H1 (cell line): ENCODE measurements around the gene TMEM52B. TPM values are rescaled to one million over a fixed set of nuclear protein-coding genes. Genes with fewer than 3 reads are reported as not detected.

ENCODE experiments used
- CTCF ChIA-PET: fragments of 300-600 bp; sonication (Branson Sonifier 250); formaldehyde crosslinking; loops from one replicate; lab custom pipeline; 2021; ENCODE audit not compliant: partially characterized antibody; lab: Charles Lee
- POLR2A ChIA-PET: fragments of 300-600 bp; sonication (Branson Sonifier 250); formaldehyde crosslinking; loops from one replicate; lab custom pipeline; 2021; ENCODE audit warnings: inconsistent platforms; ENCODE audit not compliant: partially characterized antibody; lab: Charles Lee
- DNase-seq, 2 experiments: peaks; one replicate each; pipeline versions ENCODE4 v3.0.0 to v3.0.0-alpha.2; 2010 to 2022; ENCODE audit warnings: low spot score in 2 of 2, low read depth in 1 of 2, mixed read lengths in 1 of 2
- FAIRE-seq: peaks from 2 replicates; lab custom pipeline; 2011; peaks lifted over from hg19 to GRCh38; lab: Jason Lieb, UNC
- H2AFZ ChIP-seq: 2 replicates; pipeline ENCODE4 v1.8.1; 2012; ENCODE audit warnings: low read length, inconsistent platforms
- H2AK5ac ChIP-seq: 2 replicates; pipeline ENCODE4 v1.6.1; 2013; ENCODE audit warnings: low read depth, low read length
- H2BK120ac ChIP-seq: replicated peaks from 2 replicates; pipeline ENCODE3; 2013; ENCODE audit warnings: low read depth, low read length, inconsistent platforms
- H2BK12ac ChIP-seq: 2 replicates; pipeline ENCODE4 v1.6.1; 2013; ENCODE audit warnings: low read depth, low read length
- H2BK15ac ChIP-seq: 2 replicates; pipeline ENCODE4 v1.6.1; 2013; ENCODE audit warnings: low read length
- H2BK20ac ChIP-seq: 2 replicates; pipeline ENCODE4 v1.6.1; 2013; ENCODE audit warnings: low read length
- H2BK5ac ChIP-seq: 2 replicates; pipeline ENCODE4 v1.6.1; 2013; ENCODE audit warnings: low read depth, low read length
- H3K14ac ChIP-seq: 2 replicates; pipeline ENCODE4 v1.6.1; 2013; ENCODE audit warnings: inconsistent platforms; ENCODE audit not compliant: insufficient read length
- H3K18ac ChIP-seq: 2 replicates; pipeline ENCODE4 v1.6.1; 2013; ENCODE audit warnings: low read length; ENCODE audit errors: extremely low read depth
- H3K23ac ChIP-seq: 2 replicates; pipeline ENCODE4 v1.6.1; 2013; ENCODE audit warnings: inconsistent platforms; ENCODE audit not compliant: insufficient read length
- H3K23me2 ChIP-seq: 2 replicates; pipeline ENCODE4 v1.6.1; 2013; ENCODE audit warnings: low read depth, low read length
- H3K27ac ChIP-seq: 2 replicates; pipeline ENCODE4 v1.6.1; 2011; ENCODE audit warnings: low read depth, low read length, inconsistent platforms
- H3K27me3 ChIP-seq, 4 experiments: replicated peaks in 1 of 4; 1 replicate in 1 of 4; 2 replicates in 3 of 4; pipeline versions ENCODE4 v1.6.1 to v1.8.1; 2011 to 2013; ENCODE audit warnings: low read length in 3 of 4, mild to moderate bottlenecking in 3 of 4, inconsistent platforms in 2 of 4, mixed read lengths in 2 of 4, moderate library complexity in 1 of 4; ENCODE audit not compliant: control insufficient read depth in 3 of 4, insufficient read depth in 3 of 4; ENCODE audit errors: extremely low read depth in 1 of 4
- H3K36me3 ChIP-seq, 4 experiments: 2 replicates each; pipeline versions ENCODE4 v1.6.1 to v1.8.1; 2011 to 2013; ENCODE audit warnings: mild to moderate bottlenecking in 4 of 4, low read length in 3 of 4, moderate library complexity in 2 of 4, control low read depth in 1 of 4, inconsistent platforms in 1 of 4; ENCODE audit not compliant: insufficient read depth in 4 of 4, control insufficient read depth in 2 of 4
- H3K4ac ChIP-seq: replicated peaks from 2 replicates; pipeline ENCODE3; 2013; ENCODE audit warnings: low read length, low read depth, mixed read lengths, inconsistent platforms; ENCODE audit not compliant: insufficient read length
- H3K4me1 ChIP-seq, 4 experiments: replicated peaks in 1 of 4; 1 replicate in 1 of 4; 2 replicates in 3 of 4; pipeline versions ENCODE4 v1.6.1 to v1.8.1; 2011 to 2013; ENCODE audit warnings: low read length in 3 of 4, inconsistent platforms in 2 of 4, mixed read lengths in 1 of 4; ENCODE audit not compliant: insufficient read depth in 4 of 4, control insufficient read depth in 3 of 4
- H3K4me2 ChIP-seq, 2 experiments: 2 replicates each; pipeline versions ENCODE4 v1.6.1 to v1.8.1; 2011 to 2013; ENCODE audit warnings: low read depth in 2 of 2, low read length in 2 of 2, control low read depth in 1 of 2, inconsistent platforms in 1 of 2, mild to moderate bottlenecking in 1 of 2; ENCODE audit not compliant: insufficient read depth in 1 of 2
- H3K4me3 ChIP-seq, 4 experiments: fragments of 200-600, 300-600 bp in 1 of 4; sonication (generic), shearing (Covaris generic), sonication (Bioruptor Twin) in 1 of 4; 2 replicates each; pipeline versions ENCODE4 v1.5.1 to v1.8.1; 2011 to 2016; ENCODE audit warnings: low read length in 4 of 4, low read depth in 3 of 4, control low read depth in 2 of 4, inconsistent platforms in 2 of 4, mild to moderate bottlenecking in 2 of 4, mixed read lengths in 1 of 4, moderate library complexity in 1 of 4; ENCODE audit not compliant: insufficient read depth in 2 of 4; ENCODE audit errors: extremely low read depth in 1 of 4
- H3K56ac ChIP-seq: replicated peaks from 2 replicates; pipeline ENCODE3; 2013; ENCODE audit warnings: low read depth, mild to moderate bottlenecking, mixed read lengths, low read length, inconsistent platforms; ENCODE audit not compliant: insufficient read length
- H3K79me1 ChIP-seq: 2 replicates; pipeline ENCODE4 v1.6.1; 2013; ENCODE audit warnings: low read depth, low read length, control low read depth
- H3K79me2 ChIP-seq, 2 experiments: 2 replicates each; pipeline versions ENCODE4 v1.6.1 to v1.8.1; 2012 to 2013; ENCODE audit warnings: low read length in 2 of 2, mild to moderate bottlenecking in 2 of 2, inconsistent platforms in 1 of 2; ENCODE audit not compliant: insufficient read depth in 2 of 2, control insufficient read depth in 1 of 2
- H3K9ac ChIP-seq, 4 experiments: replicated peaks in 1 of 4; 1 replicate in 1 of 4; 2 replicates in 3 of 4; pipeline versions ENCODE4 v1.6.1 to v1.8.1; 2011 to 2013; ENCODE audit warnings: low read depth in 3 of 4, low read length in 3 of 4, control low read depth in 2 of 4, mild to moderate bottlenecking in 2 of 4, moderate library complexity in 2 of 4, inconsistent platforms in 1 of 4; ENCODE audit errors: extremely low read depth in 1 of 4
- H3K9me3 ChIP-seq, 2 experiments: 2 replicates each; pipeline versions ENCODE4 v1.6.1 to v1.8.1; 2012 to 2013; ENCODE audit warnings: mild to moderate bottlenecking in 2 of 2, moderate library complexity in 2 of 2, control low read depth in 1 of 2, inconsistent platforms in 1 of 2, low read depth in 1 of 2, low read length in 1 of 2, mixed read lengths in 1 of 2; ENCODE audit not compliant: insufficient read depth in 2 of 2
- H4K20me1 ChIP-seq, 2 experiments: replicated peaks in 1 of 2; 2 replicates each; pipeline versions ENCODE3 to v1.8.1; 2011 to 2013; ENCODE audit warnings: inconsistent platforms in 2 of 2, low read length in 2 of 2, mild to moderate bottlenecking in 1 of 2; ENCODE audit not compliant: insufficient read depth in 2 of 2, control insufficient read depth in 1 of 2
- H4K5ac ChIP-seq: 2 replicates; pipeline ENCODE4 v1.6.1; 2013; ENCODE audit warnings: low read length, low read depth, mixed read lengths, inconsistent platforms; ENCODE audit not compliant: insufficient read length
- H4K8ac ChIP-seq: 2 replicates; pipeline ENCODE4 v1.8.0; 2013; ENCODE audit warnings: mild to moderate bottlenecking, moderate library complexity, low read length, inconsistent platforms; ENCODE audit not compliant: insufficient read depth; ENCODE audit errors: extremely low read depth
- H4K91ac ChIP-seq: replicated peaks from 2 replicates; pipeline ENCODE3; 2013; ENCODE audit warnings: low read length, mixed read lengths, inconsistent platforms; ENCODE audit not compliant: insufficient read length
- NANOG ChIP-seq: IDR thresholded peaks from 2 replicates; pipeline ENCODE4 v1.6.1; 2011; ENCODE audit warnings: low read length, low read depth, mild to moderate bottlenecking, inconsistent platforms; ENCODE audit not compliant: insufficient read depth, poor library complexity, severe bottlenecking
- RAD21 ChIP-seq, 2 experiments: IDR thresholded peaks in 1 of 2; conservative IDR thresholded peaks in 1 of 2; 2 replicates each; pipeline ENCODE4 v1.6.1; 2011; ENCODE audit warnings: low read depth in 2 of 2, low read length in 2 of 2, improper control_type of control experiment in 1 of 2, inconsistent platforms in 1 of 2, mild to moderate bottlenecking in 1 of 2, moderate library complexity in 1 of 2
- SRF ChIP-seq: IDR thresholded peaks from 2 replicates; pipeline ENCODE4 v1.6.1; 2011; ENCODE audit warnings: mild to moderate bottlenecking, low read depth, low read length, moderate library complexity
- WGBS, 2 experiments: shearing (Covaris generic) in 1 of 2; methylation state at CpG; one replicate each; pipeline versions ENCODE4 v1.1.6 to v1.1.7; 2013 to 2015; ENCODE audit warnings: low lambda C conversion rate in 2 of 2, mixed read lengths in 2 of 2, inconsistent platforms in 1 of 2, low coverage in 1 of 2, missing lambda C conversion rate in 1 of 2; ENCODE audit not compliant: insufficient replicate concordance in 2 of 2, insufficient coverage in 1 of 2, insufficient read length in 1 of 2; ENCODE audit errors: extremely low coverage in 1 of 2, missing lambda C conversion rate in 1 of 2; 5-methylcytosine and 5-hydroxymethylcytosine counted together
- polyA plus RNA-seq, 7 experiments: library from polyadenylated mRNA; depleted of rRNA in 3 of 7; stranded (reverse) in 5 of 7; unstranded in 2 of 7; fragments of >200 nt in 5 of 7; fragments of 200-250 nt in 2 of 7; gene quantifications; 1 replicate in 5 of 7; 2 replicates in 1 of 7; 4 replicates in 1 of 7; pipeline versions ENCODE4 v1.2.1 to v1.2.3, GENCODE V29; 2011 to 2013; ENCODE audit warnings: missing spikeins in 2 of 7, mixed read lengths in 2 of 7
- total RNA-seq: library from RNA; stranded (reverse); fragmentation: NEBNext Ultra II Directional; extraction: Animal tissue kit (Norgen Biotek cat#: 25700); gene quantifications from 2 replicates; pipeline ENCODE4 v1.2.1, GENCODE V29; 2021
- TF ChIP-seq, protein P1 (sequence below), 3 experiments: IDR thresholded peaks; 1 replicate in 2 of 3; 2 replicates in 1 of 3; pipeline versions ENCODE4 v1.5.1 to v1.6.1; 2011; ENCODE audit warnings: low read length in 3 of 3, mild to moderate bottlenecking in 3 of 3, inconsistent platforms in 2 of 3, low read depth in 1 of 3, moderate library complexity in 1 of 3; ENCODE audit not compliant: insufficient read depth in 1 of 3; ENCODE audit errors: control extremely low read depth in 1 of 3

The TMEM52B gene
- total and polyA plus RNA-seq, 2 of the 8 experiments (the other 6 are each of a cell fraction or from before 2014, with no cell fraction given), result not detected

DNA sequence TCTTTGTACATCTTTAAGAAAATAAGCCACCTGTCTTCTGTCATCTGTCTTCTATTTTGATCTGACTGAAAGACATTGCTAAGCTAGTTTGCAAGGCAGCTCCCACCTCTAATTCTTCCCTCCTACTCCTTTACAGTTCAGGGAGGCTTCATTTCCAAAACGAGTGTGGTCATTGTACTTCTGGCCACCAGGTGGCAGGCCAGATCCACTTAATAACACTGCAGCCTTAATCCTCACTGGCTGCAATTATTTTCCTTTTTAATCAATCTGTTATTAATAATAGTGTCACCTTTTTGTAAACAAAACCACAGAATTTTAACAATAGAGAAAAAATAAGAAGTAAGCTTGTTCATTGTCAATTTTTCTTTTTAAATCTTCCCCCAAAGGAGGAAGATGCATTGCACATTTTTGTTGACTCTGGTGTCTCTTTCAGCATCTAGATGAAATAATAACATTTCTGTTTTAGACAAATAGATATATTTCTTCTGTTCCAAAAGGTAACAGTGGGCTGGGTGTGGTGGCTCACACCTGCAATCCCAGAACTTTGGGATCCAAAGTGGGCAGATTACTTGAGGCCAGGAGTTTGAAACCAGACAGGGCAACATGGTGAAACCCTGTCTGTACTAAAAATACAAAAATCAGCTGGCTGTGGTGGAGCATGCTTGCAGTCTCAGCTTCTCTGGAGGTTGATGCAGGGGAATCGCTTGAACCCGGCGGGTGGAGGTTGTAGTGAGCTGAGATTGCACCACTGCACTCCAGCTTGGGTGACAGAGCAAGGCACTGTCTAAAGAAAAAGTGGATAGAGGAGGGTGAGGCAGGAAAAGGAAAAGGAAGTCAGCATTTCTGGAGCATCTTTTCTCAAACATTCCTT is 57.2 kb downstream of the TMEM52B start:
- Histone ChIP-seq H2BK15ac (no peak overlapping the region), H3K36me3 (no peaks in the 10 kb centered on the region), H3K23ac (no peak overlapping the region), H3K27me3 (no peaks in the 10 kb centered on the region), H2BK5ac (no peak overlapping the region), H4K91ac (no peak overlapping the region), H2BK120ac (no peak overlapping the region), H2BK12ac (no peak overlapping the region), H3K9ac (no peak overlapping the region), H3K79me1 (no peaks in the 10 kb centered on the region), H3K56ac (no peak overlapping the region), H4K8ac (no peak overlapping the region), H2BK20ac (no peak overlapping the region), H3K4me2 (no peak overlapping the region), H3K4me3 (no peak overlapping the region), H3K4ac (no peak overlapping the region), H4K20me1 (no peaks in the 10 kb centered on the region), H3K79me2 (no peaks in the 10 kb centered on the region), H3K23me2 (no peaks in the 10 kb centered on the region), H4K5ac (no peak overlapping the region), H2AFZ (no peak overlapping the region), H3K4me1 (no peaks in the 10 kb centered on the region), H3K9me3 (peaks cover 16 to 18% of the 10 kb centered on the region in 2 experiments; a peak in 3 of 4 replicates), H3K18ac (no peak overlapping the region), H3K14ac (no peak overlapping the region), H2AK5ac (no peak overlapping the region), H3K27ac (no peak overlapping the region)
- TF ChIP-seq NANOG (no peak), RAD21 (IDR thresholded peaks at IDR 0.05 in 1 of 2, conservative IDR thresholded peaks at IDR 0.05 in 1 of 2; ENCODE audit: low read depth in 2 of 2, low read length in 2 of 2) (peak; percentile 91 to 92), SRF (no peak)
- TF ChIP-seq, protein P1, sequence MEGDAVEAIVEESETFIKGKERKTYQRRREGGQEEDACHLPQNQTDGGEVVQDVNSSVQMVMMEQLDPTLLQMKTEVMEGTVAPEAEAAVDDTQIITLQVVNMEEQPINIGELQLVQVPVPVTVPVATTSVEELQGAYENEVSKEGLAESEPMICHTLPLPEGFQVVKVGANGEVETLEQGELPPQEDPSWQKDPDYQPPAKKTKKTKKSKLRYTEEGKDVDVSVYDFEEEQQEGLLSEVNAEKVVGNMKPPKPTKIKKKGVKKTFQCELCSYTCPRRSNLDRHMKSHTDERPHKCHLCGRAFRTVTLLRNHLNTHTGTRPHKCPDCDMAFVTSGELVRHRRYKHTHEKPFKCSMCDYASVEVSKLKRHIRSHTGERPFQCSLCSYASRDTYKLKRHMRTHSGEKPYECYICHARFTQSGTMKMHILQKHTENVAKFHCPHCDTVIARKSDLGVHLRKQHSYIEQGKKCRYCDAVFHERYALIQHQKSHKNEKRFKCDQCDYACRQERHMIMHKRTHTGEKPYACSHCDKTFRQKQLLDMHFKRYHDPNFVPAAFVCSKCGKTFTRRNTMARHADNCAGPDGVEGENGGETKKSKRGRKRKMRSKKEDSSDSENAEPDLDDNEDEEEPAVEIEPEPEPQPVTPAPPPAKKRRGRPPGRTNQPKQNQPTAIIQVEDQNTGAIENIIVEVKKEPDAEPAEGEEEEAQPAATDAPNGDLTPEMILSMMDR (IDR thresholded peaks at IDR 0.05; ENCODE audit: control extremely low read depth in 1 of 3, insufficient read depth in 1 of 3, low read depth in 1 of 3, low read length in 3 of 3), result peak; percentile 49 to 78 (median 72)
- CTCF ChIA-PET, result interaction anchor here (0.6 to 4.1 kb wide), 33 partner anchors 9 to 532 kb away, joined by 3 to 31 read pairs (median 4); no protein-coding TSS in a partner anchor
- FAIRE-seq (peak; percentile 92), DNase-seq (peak in 1 of 2 experiments; percentile 48)
- POLR2A ChIA-PET, result interaction anchor here (1.1 kb wide), 1 partner anchor 10 kb away, joined by 3 read pairs; no protein-coding TSS in a partner anchor
- WGBS, 2 experiments, result 75% methylated on average over 4 of the region's 4 CpGs; no CpG with 5 or more reads in 1 of the 2 experiments
